ENCODE data around the gene OR5W2. TPM values are rescaled to one million over a fixed set of nuclear protein-coding genes. Genes with fewer than 3 reads are reported as not detected.

The OR5W2 gene
- not detected in 2 replicates for total RNA-seq

GRCh38 chr11:55914482-55914881, at the start of gene OR5W2:
Gene OR5W2 (minus strand): TSS chr11:55914582. CDS start chr11:55914582, 0 bp downstream.
- no peak within 1 kb of the TSS for H3K4me3 ChIP-seq (ENCODE audit: low read depth, low read length)
- no peak for TF ChIP-seq CTCF (IDR thresholded peaks at IDR 0.05; ENCODE audit: insufficient read depth, low read depth, low read length)

GRCh38 chr11:55956521-55956920, 42.1 kb upstream of the OR5W2 start:
- no peak for DNase-seq (ENCODE audit: low read depth)
- no peak for TF ChIP-seq CTCF (IDR thresholded peaks at IDR 0.05; ENCODE audit: insufficient read depth, low read depth, low read length)
- no peak overlapping the region for H3K4me3 ChIP-seq (ENCODE audit: low read depth, low read length)

More at GRCh38 chr11:55914482-55914881, at the start of gene OR5W2:
- no peak for DNase-seq (ENCODE audit: low read depth)

- no peak for DNase-seq (ENCODE audit: low read depth)
- H3K4me3 ChIP-seq (ENCODE audit: low read depth, low read length), result no peak overlapping the region
- TF ChIP-seq CTCF (IDR thresholded peaks at IDR 0.05; ENCODE audit: insufficient read depth, low read depth, low read length), result no peak
Measured at GRCh38 chr11:55949330-55949729, 34.9 kb upstream of the OR5W2 start.

GRCh38 chr11:55942785-55943392, 28.5 kb upstream of the OR5W2 start:
- TF ChIP-seq CTCF (IDR thresholded peaks at IDR 0.05; ENCODE audit: insufficient read depth, low read depth, low read length), result peak; percentile 40
- DNase-seq (ENCODE audit: low read depth), result peak; percentile 33
- no peak overlapping the region for H3K4me3 ChIP-seq (ENCODE audit: low read depth, low read length)

GRCh38 chr11:55936300-55936699, 21.9 kb upstream of the OR5W2 start, which contains the start of gene OR5I1:
Gene OR5I1 (minus strand): TSS chr11:55936400. CDS start chr11:55936400, 0 bp downstream.
- no peak within 1 kb of the TSS for H3K4me3 ChIP-seq (ENCODE audit: low read depth, low read length)
- no peak for DNase-seq (ENCODE audit: low read depth)
- TF ChIP-seq CTCF (IDR thresholded peaks at IDR 0.05; ENCODE audit: insufficient read depth, low read depth, low read length), result no peak

- no peak for TF ChIP-seq CTCF (IDR thresholded peaks at IDR 0.05; ENCODE audit: insufficient read depth, low read depth, low read length)
- no peak overlapping the region for H3K4me3 ChIP-seq (ENCODE audit: low read depth, low read length)
- DNase-seq (ENCODE audit: low read depth), result no peak
Measured at GRCh38 chr11:55920537-55920936, 6.2 kb upstream of the OR5W2 start.

- no peak overlapping the region for H3K4me3 ChIP-seq (ENCODE audit: low read depth, low read length)
- TF ChIP-seq CTCF (IDR thresholded peaks at IDR 0.05; ENCODE audit: insufficient read depth, low read depth, low read length), result no peak
- DNase-seq (ENCODE audit: low read depth), result no peak
Measured at GRCh38 chr11:55902308-55902707, 12.1 kb downstream of the OR5W2 start.
